Hematopoietic multipotent progenitor cell treated with erythropoietin and hydrocortisone succinate and interleukin-3 and kit ligand, for 17 days (in vitro differentiated cells): ENCODE data around the gene SIAH3.

Experiments
- DNase-seq: peaks from one replicate; pipeline ENCODE4 v3.0.0-alpha.2; 2015; ENCODE audit warnings: low spot score

Gene SIAH3

DNA sequence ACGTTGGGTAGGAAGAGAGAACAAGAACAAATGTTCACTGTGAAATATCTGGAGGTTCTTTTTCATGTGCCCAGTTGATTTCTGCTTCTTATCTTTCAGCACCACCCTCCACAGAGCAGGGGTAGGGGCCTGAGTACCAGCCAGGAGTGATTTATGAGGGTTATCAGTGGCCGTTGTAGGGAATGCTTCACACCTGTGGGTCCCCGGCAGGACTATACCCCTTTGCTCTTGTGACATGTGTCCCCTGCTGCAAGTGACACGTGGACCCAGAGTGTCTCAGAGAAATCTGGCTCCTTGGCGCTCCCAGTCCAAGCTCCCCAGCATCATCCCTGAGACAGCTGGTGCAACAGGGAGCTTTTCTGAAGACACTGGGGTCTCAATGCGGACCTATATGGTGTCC, 29.7 kb downstream of the SIAH3 start:
- DNase-seq: no peak

DNA sequence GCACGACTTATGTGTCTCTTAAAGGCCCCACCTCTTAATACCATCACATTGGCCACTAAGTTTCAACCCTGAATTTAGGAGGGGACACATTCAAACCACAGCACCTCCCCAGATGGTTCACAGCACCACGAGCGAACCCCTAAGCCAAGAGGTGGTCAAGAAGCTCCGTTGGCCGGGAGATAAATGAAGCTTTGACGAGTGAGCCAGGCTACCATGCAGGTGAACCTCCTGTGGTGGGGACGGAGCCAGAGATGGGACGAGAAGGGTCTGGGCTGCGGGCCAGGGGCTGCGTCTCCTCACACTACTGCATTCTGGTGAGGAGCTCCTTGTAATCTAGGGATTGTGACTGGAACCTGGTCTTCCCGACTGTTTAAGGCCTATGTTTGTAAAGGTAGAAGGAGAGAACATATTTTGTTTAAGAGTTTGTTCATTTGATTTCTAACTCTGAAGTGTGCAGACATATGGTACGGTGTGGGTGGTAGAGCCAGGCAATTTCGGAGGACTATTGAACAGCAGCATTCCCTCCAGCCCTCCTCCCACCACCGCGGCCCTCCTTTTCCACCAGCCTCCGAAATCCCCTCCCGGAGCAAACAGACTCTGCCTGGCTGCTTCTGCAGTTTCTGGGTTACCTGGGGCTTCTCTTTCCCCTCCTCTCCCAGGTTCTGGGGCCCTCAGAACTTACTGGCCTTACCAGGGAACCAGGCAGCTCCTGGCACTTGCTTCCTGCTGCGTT, 31.3 kb downstream of the SIAH3 start:
- DNase-seq: no peak

DNA sequence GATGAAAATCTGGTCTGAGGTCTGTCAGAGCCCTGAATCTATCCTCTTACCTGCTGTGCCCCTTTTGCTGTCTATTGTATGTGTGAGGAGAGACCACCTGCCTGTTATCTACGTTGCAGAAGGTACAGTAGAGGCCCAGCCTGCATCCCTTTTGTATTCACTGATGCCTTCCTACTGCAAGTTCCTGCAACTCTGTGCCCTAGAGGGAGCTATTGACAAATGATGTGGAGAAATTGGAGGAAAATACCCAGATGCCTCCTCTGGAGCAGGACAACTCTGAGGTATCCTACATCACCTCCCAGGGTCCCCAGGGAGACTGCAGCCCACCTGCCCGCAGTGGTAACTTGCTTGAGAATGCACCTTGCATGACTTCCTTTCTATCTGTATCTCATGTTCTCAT, 33.7 kb downstream of the SIAH3 start:
- no peak for DNase-seq

- no peak for DNase-seq
Measured at GRCh38 chr13:45816427-45816826, 35.1 kb downstream of the SIAH3 start.

DNA sequence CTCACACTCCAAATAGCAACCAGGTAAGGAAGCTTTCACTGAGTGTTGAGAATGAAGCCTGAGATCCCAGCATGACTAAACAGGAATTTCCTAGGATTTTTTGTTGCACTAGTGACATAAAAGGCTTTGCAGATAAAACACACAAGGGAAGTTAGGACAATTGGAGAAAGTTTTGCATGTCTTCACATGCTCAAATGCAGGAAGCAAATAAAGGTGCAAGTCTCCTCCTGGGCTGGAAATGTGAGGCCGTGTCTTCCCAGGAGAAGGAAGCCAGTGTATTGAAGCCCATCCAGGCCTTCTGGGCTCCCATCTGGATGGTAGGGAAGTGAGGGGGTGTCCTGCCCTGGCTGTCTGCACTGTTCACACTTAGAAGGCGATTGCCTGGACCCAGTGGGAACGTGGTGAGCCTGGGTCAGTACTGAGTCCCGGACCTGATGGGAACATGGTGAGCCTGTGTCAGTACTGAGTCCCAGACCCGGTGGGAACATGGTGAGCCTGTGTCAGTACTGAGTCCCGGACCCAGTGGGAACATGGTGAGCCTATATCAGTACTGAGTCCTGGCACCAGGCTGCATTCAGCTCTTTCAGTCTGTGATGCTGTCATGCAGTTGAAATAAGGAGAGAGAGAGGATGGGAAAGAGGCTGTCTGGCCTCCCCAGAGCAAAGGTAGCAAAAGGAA, 38.7 kb downstream of the SIAH3 start:
- DNase-seq: no peak

GRCh38 chr13:45811891-45812694, 39.5 kb downstream of the SIAH3 start:
- no peak for DNase-seq

- no peak for DNase-seq
Measured at GRCh38 chr13:45809801-45810394, 41.7 kb downstream of the SIAH3 start.

DNA sequence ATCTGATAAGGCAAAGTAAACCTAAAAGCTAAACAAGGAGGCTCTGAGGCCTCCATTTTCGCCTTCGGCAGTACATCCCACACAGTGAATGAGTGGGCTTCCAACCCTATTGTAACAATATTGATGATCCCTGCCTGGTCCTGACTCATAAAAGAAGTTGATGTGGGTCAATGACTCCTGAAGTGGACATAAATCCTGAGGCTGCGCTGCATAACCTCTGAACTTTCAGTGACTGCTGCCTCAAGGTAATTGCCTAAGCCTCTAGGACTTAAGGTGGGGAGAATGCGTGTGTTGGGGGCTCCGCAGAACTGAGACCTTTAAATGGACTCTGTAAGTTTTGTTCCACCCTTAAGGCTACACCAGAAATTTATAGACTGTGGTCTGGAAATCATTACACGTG, 42.6 kb downstream of the SIAH3 start:
- DNase-seq: no peak

DNA sequence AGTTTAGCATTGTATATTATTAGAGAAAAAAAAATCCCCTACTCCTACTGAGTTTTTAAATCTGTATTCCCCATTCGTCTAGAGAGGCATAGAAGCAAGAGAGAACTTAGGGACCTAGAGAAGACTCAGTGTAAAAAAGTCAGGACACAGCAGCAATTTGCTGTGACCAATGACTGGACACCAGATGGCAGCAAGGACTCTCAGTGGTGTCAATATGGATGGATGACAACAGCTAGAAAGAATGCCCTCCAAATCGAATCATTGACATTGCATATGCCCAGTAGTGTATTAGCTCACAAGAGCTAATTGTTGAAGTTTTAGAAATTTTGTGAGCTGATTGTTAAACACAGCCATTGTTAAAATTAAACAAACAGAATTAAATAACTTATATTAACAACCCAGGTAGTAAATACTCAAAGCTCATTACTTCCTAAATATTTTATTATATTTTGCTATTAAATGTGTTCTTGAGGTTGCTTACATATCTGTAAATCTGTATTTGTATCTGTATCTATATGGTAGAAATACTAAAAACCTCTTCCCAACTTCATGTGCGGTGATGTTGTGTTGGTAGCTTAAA, 43.9 kb downstream of the SIAH3 start:
- DNase-seq: no peak

DNA sequence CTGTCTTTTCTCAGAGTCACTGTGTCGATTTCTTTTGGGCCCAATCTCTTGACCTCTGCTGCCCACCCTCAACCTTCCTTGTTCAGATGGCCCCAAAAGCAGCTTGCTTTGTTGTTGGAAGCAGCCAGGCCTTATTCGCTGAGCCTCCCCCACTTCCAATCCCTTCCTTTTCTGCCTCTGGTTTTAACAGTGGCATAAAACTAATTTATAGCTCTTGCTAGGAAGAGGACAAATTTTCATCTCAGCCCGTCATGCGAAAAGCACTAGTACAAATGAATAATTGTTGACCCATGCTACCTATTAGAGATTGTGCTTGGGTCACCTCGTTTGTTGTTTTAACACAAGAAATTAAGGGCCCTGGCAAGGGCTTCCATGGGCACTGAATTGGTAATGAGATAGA, 51.1 kb downstream of the SIAH3 start:
- DNase-seq: no peak

DNA sequence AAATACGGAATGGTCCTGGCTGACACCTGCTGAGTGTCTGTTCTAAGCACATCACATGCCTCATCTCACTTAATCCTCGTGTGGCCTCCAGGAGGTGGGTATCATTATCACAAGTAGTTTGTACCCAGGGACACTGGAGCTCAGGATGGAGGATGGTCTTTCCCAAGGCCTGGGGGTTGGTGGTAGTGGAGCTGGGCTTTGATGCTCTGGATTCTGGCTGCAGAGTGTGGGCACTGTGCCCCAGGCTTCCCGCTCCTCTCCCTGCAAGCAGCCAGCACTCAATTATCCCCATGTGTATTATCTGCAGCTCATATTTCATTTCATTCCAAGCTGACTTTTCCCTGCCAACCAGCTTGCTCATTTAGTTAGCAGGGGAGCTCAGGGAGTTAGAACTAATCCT, 52.1 kb downstream of the SIAH3 start:
- DNase-seq: no peak

DNA sequence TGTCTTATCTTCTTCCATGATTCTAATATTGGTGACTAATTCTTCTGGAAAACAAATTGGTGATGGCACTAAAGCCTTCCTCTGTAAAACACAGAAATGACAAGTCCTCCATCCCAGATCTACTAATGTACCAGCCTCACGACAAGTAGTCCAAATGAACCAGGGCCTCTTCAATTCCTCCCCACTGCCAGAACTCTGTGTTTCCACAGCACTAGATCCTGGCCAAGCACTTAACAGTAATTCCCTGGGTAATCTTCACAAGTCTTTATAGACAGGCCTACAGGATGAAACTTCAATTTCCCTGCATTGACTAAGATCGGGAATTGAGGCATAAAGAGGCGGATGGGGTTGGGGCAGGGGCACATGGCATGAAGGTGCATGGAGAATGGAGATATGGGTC, 52.7 kb downstream of the SIAH3 start:
- DNase-seq: no peak

DNA sequence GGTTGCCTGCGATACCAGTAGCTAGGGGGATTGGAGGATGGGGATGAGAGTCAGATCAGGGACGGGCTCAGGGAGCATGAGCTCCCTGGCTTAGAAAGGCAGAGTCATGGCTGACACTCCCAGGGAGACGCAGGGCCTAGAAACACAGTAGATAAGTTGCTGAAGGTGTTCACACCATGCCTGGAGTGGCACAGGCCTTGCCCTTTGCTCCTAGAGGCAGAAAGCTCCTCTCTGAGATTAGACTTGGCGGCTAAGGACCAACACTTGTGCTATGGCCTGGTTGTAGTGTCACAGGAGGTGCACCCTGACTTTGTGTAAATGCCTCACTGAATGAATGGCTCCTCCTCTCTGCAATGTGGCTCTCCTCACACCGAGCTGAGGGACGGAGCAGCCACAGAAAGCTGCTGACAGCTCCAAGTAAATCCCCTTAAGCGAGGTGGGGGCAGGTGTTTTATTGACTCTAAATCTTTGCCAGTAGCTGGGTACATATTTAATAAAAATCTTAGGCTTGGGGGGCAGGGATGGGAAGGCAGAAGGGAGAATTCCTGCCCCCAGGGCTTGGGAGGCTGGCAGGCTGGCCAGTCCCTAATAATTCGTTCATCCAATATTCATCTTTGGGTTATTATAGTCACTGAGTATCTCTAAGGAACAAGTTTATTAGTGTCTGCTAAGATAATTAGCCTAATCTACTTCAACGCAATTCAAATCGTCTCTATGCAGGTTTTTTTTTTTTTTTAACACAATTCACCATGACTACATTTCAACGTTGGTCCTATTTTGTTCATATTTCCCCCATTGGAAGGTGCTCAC, 54.9 kb downstream of the SIAH3 start:
- no peak for DNase-seq

- DNase-seq: no peak
Measured at GRCh38 chr13:45792827-45793303, 58.7 kb downstream of the SIAH3 start.

- DNase-seq: no peak
Measured at GRCh38 chr13:45788011-45788410, 63.5 kb downstream of the SIAH3 start.

GRCh38 chr13:45787346-45787745, 64.2 kb downstream of the SIAH3 start:
- DNase-seq: no peak

DNA sequence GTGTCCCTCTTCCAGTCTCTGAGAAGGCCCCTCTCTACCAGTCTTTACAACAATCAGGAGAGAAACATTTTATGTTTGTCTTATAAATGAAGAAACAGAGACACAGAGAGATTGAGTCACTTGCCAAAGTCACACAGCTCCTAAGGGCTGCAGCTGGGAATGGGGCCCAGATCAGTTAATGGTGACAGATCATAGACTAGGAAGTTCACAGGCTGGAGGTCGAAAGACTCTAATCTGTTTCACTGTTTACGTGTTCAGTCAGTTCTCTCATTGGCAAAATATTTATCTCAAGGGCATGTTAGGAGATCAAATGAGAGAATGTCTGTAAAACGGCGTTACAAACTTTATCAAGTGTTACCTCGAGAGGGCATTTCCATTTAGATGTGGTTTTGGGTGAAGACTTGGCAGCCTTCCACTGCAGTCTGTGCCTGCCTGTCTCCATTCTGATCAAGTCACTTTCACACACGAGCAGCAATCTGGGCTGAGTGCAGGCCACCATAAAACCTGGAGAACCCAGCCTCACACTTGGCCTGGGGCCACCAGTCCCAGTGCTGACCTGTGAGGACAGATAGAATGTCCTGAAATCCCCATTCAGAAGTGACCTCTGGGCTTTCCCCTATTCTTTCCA, 65.1 kb downstream of the SIAH3 start:
- DNase-seq: no peak

- DNase-seq: no peak
Measured at GRCh38 chr13:45784755-45785675, 66.5 kb downstream of the SIAH3 start.

- no peak for DNase-seq
Measured at GRCh38 chr13:45783346-45784043, 68.1 kb downstream of the SIAH3 start.
